Thyroid gland (tissue), 4 donors: ENCODE measurements around the gene FSTL3. TPM values are rescaled to one million over a fixed set of nuclear protein-coding genes. Genes with fewer than 3 reads are reported as not detected.

Experiments used
- DNase-seq, 2 donors: peaks; one replicate each; pipeline ENCODE4 v3.0.0-alpha.2; 2019
- H3K27ac ChIP-seq, 3 donors: fragments of 200-600 bp; sonication (generic); 1 replicate in 2 of 3; 2 replicates in 1 of 3; pipeline ENCODE4 v1.5.1; 2016 to 2019; ENCODE audit warnings: mild to moderate bottlenecking in 1 of 3, moderate library complexity in 1 of 3
- H3K27me3 ChIP-seq: fragments of 200-600 bp; sonication (generic); one replicate; pipeline ENCODE4 v1.5.1; 2019
- H3K36me3 ChIP-seq, 2 donors: fragments of 200-600 bp; sonication (generic); one replicate each; pipeline ENCODE4 v1.5.1; 2016 to 2019
- H3K4me1 ChIP-seq, 2 donors: fragments of 200-600 bp; sonication (generic); one replicate each; pipeline ENCODE4 v1.5.1; 2017 to 2019
- H3K4me3 ChIP-seq, 3 donors: fragments of 200-600 bp; sonication (generic); replicated peaks in 1 of 3; 1 replicate in 2 of 3; 2 replicates in 1 of 3; pipeline ENCODE4 v1.5.1; 2016; ENCODE audit warnings: mild to moderate bottlenecking in 1 of 3
- H3K9me3 ChIP-seq: fragments of 200-600 bp; sonication (generic); one replicate; pipeline ENCODE4 v1.5.1; 2017
- CTCF ChIP-seq, 6 experiments: fragments of 200-600 bp in 3 of 6; fragments of 450-650 bp in 3 of 6; sonication (generic) in 3 of 6; IDR thresholded peaks; one replicate each; pipeline ENCODE4 v1.5.1; 2016 to 2019; ENCODE audit warnings: antibody characterized with exemption in 6 of 6, mild to moderate bottlenecking in 2 of 6, inconsistent platforms in 1 of 6, moderate library complexity in 1 of 6
- POLR2A ChIP-seq, 2 donors: fragments of 450-650 bp; IDR thresholded peaks; one replicate each; pipeline ENCODE4 v1.6.1; 2017; ENCODE audit warnings: antibody characterized with exemption in 2 of 2, mild to moderate bottlenecking in 2 of 2, moderate library complexity in 1 of 2
- WGBS, 2 donors: methylation state at CpG; one replicate each; pipeline ENCODE4 v1.1.5; 2017; 5-methylcytosine and 5-hydroxymethylcytosine counted together
- intact Hi-C: fragments of 100-400 bp; cut with DNase I; formaldehyde crosslinking; loops from one replicate; pipeline ENCODE4 v1.15.1; 2023
- total RNA-seq, 4 donors: library from RNA; depleted of rRNA; stranded (reverse); fragments of >200 nt; gene quantifications; one replicate each; pipeline ENCODE4 v1.2.3, GENCODE V29; 2016

FSTL3 gene
- total RNA-seq, 4 donors from 2014 or later, result 16.2 to 73.4 (median 62.9) TPM

- no peaks in the 10 kb centered on the region for H3K9me3 ChIP-seq
- H3K4me3 ChIP-seq, result peak overlapping the region in 2 of 3 donors; percentile 7 to 68
- WGBS, 2 donors, result 0 to 20% methylated on average over 1 to 6 of the region's 78 CpGs
- TF ChIP-seq POLR2A (IDR thresholded peaks at IDR 0.05) (no peak), CTCF (IDR thresholded peaks at IDR 0.05) (no peak)
- H3K27ac ChIP-seq, result peak overlapping the region; percentile 49 to 77 (median 74)
- H3K36me3 ChIP-seq, result no peaks in the 10 kb centered on the region
- peaks cover 10 to 34% of the 10 kb centered on the region in 2 donors for H3K4me1 ChIP-seq
- H3K27me3 ChIP-seq, result no peaks in the 10 kb centered on the region
- intact Hi-C loops, result no loop called here
- DNase-seq, result no peak
Measured at GRCh38 chr19:709196-709964, 33.2 kb downstream of the FSTL3 start.

- no peaks in the 10 kb centered on the region for H3K36me3 ChIP-seq
- H3K4me3 ChIP-seq, result peak overlapping the region in 1 of 3 donors; percentile 68
- H3K27ac ChIP-seq, result peak overlapping the region; percentile 49 to 77 (median 74)
- H3K9me3 ChIP-seq, result no peaks in the 10 kb centered on the region
- 40 to 52% methylated on average over 7 to 16 of the region's 27 CpGs for WGBS, 2 donors
- intact Hi-C loops, result no loop called here
- H3K4me1 ChIP-seq, result peaks cover 7 to 27% of the 10 kb centered on the region in 2 donors
- peak in 1 of 2 donors; percentile 19 for DNase-seq
- TF ChIP-seq CTCF (IDR thresholded peaks at IDR 0.05), result no peak
- no peak for TF ChIP-seq POLR2A (IDR thresholded peaks at IDR 0.05)
- no peaks in the 10 kb centered on the region for H3K27me3 ChIP-seq
Measured at GRCh38 chr19:709965-710571, 33.9 kb downstream of the FSTL3 start.

GRCh38 chr19:710767-711166, 34.6 kb downstream of the FSTL3 start:
- Histone ChIP-seq H3K27ac (peak overlapping the region in 1 of 3 donors; percentile 74), H3K4me1 (peaks cover 7 to 22% of the 10 kb centered on the region in 2 donors), H3K36me3 (no peaks in the 10 kb centered on the region), H3K4me3 (no peak overlapping the region), H3K27me3 (no peaks in the 10 kb centered on the region), H3K9me3 (no peaks in the 10 kb centered on the region)
- no peak for DNase-seq
- intact Hi-C loops, result no loop called here
- TF ChIP-seq POLR2A (IDR thresholded peaks at IDR 0.05) (no peak), CTCF (IDR thresholded peaks at IDR 0.05) (no peak)
- WGBS, 2 donors, result 76 to 89% methylated on average over 16 to 21 of the region's 21 CpGs

- intact Hi-C loops, result no loop called here
- TF ChIP-seq POLR2A (IDR thresholded peaks at IDR 0.05), result no peak
Measured at GRCh38 chr19:711254-711653, 35.1 kb downstream of the FSTL3 start.

GRCh38 chr19:715347-715746, 39.2 kb downstream of the FSTL3 start:
- Histone ChIP-seq H3K27me3 (no peaks in the 10 kb centered on the region), H3K9me3 (no peaks in the 10 kb centered on the region), H3K36me3 (no peaks in the 10 kb centered on the region), H3K4me1 (peaks cover 4 to 18% of the 10 kb centered on the region in 2 donors), H3K27ac (no peak overlapping the region), H3K4me3 (no peak overlapping the region)
- intact Hi-C loops, result no loop called here
- WGBS, 2 donors, result 93 to 98% methylated on average over 3 of the region's 3 CpGs
- DNase-seq, result no peak
- TF ChIP-seq POLR2A (IDR thresholded peaks at IDR 0.05) (no peak), CTCF (IDR thresholded peaks at IDR 0.05) (no peak)

More at GRCh38 chr19:711254-711653, 35.1 kb downstream of the FSTL3 start:
- no peak overlapping the region for H3K27ac ChIP-seq
- no peaks in the 10 kb centered on the region for H3K27me3 ChIP-seq
- H3K4me1 ChIP-seq, result peaks cover 7 to 22% of the 10 kb centered on the region in 2 donors
- WGBS, 2 donors, result 80 to 84% methylated on average over 7 to 8 of the region's 8 CpGs
- no peak for DNase-seq
- no peaks in the 10 kb centered on the region for H3K36me3 ChIP-seq
- no peaks in the 10 kb centered on the region for H3K9me3 ChIP-seq
- H3K4me3 ChIP-seq, result no peak overlapping the region
